Epithelial cell of esophagus (primary cell): ENCODE measurements around the gene ATXN7.

Experiments
- DNase-seq: peaks from one replicate; pipeline ENCODE4 v3.0.0; 2010; ENCODE audit warnings: low read depth
- H3K4me3 ChIP-seq: 2 replicates; pipeline ENCODE4 v1.5.1; 2011; ENCODE audit warnings: mild to moderate bottlenecking, low read length, control low read depth
- CTCF ChIP-seq: IDR thresholded peaks from 2 replicates; pipeline ENCODE4 v1.5.1; 2011; ENCODE audit warnings: low read depth, mild to moderate bottlenecking, low read length, control low read depth, inconsistent platforms; ENCODE audit not compliant: insufficient read depth; ENCODE audit errors: missing control alignments

Gene ATXN7

GRCh38 chr3:63851287-63851686 is 12.4 kb upstream of the ATXN7 start:
- no peak for TF ChIP-seq CTCF
- DNase-seq, result no peak
- no peak overlapping the region for H3K4me3 ChIP-seq

- no peak for TF ChIP-seq CTCF
- no peak for DNase-seq
- no peak overlapping the region for H3K4me3 ChIP-seq
These were observed 10.6 kb upstream of the ATXN7 start for GRCh38 chr3:63853106-63853505.

- no peak for TF ChIP-seq CTCF
- DNase-seq, result peak; percentile 67
- H3K4me3 ChIP-seq, result no peak overlapping the region
These were observed 8.2 kb upstream of the ATXN7 start for GRCh38 chr3:63855333-63855940.

GRCh38 chr3:63857311-63857710 is 6.4 kb upstream of the ATXN7 start:
- DNase-seq, result peak; percentile 30
- H3K4me3 ChIP-seq, result no peak overlapping the region
- TF ChIP-seq CTCF, result no peak

GRCh38 chr3:63860776-63861175 is 2.9 kb upstream of the ATXN7 start:
- TF ChIP-seq CTCF, result no peak
- no peak for DNase-seq
- no peak overlapping the region for H3K4me3 ChIP-seq

GRCh38 chr3:63861306-63861705 is 2.4 kb upstream of the ATXN7 start:
- H3K4me3 ChIP-seq, result no peak overlapping the region
- DNase-seq, result no peak
- TF ChIP-seq CTCF, result no peak

- TF ChIP-seq CTCF, result no peak
- peak; percentile 14 for DNase-seq
- H3K4me3 ChIP-seq, result peak overlapping the region; percentile 69
These were observed 890 bp upstream of the ATXN7 start for GRCh38 chr3:63862804-63863149.
